Astrocyte (in vitro differentiated cells and primary cell): ENCODE results near the gene SRPK3. TPM values are rescaled to one million over a fixed set of nuclear protein-coding genes. Genes with fewer than 3 reads are reported as not detected.

Experiments
- DNase-seq: peaks from one replicate; pipeline ENCODE4 v3.0.0-alpha.2; 2010; ENCODE audit warnings: low read depth
- FAIRE-seq: peaks from 2 replicates; lab custom pipeline; 2011; peaks lifted over from hg19 to GRCh38; lab: Jason Lieb, UNC
- H2AFZ ChIP-seq: 2 replicates; pipeline ENCODE4 v1.6.0; 2012; ENCODE audit warnings: low read depth, low read length, inconsistent platforms
- H3K27ac ChIP-seq: 2 replicates; pipeline ENCODE4 v1.5.1; 2011; ENCODE audit warnings: low read depth, low read length, inconsistent platforms
- H3K27me3 ChIP-seq: 2 replicates; pipeline ENCODE4 v1.6.0; 2011; ENCODE audit warnings: low read length, inconsistent platforms; ENCODE audit not compliant: insufficient read depth
- H3K36me3 ChIP-seq: 2 replicates; pipeline ENCODE4 v1.5.1; 2011; ENCODE audit warnings: low read length, inconsistent platforms; ENCODE audit not compliant: insufficient read depth
- H3K4me1 ChIP-seq: 2 replicates; pipeline ENCODE4 v1.5.1; 2011; ENCODE audit warnings: low read length, inconsistent platforms; ENCODE audit not compliant: insufficient read depth
- H3K4me2 ChIP-seq: 2 replicates; pipeline ENCODE4 v1.6.0; 2012; ENCODE audit warnings: low read length, inconsistent platforms
- H3K4me3 ChIP-seq: 2 replicates; pipeline ENCODE4 v1.5.1; 2011; ENCODE audit warnings: low read depth, mild to moderate bottlenecking, low read length, inconsistent platforms; ENCODE audit not compliant: insufficient read depth
- H3K79me2 ChIP-seq: 2 replicates; pipeline ENCODE4 v1.6.0; 2012; ENCODE audit warnings: mild to moderate bottlenecking, low read length, inconsistent platforms; ENCODE audit not compliant: insufficient read depth
- H3K9ac ChIP-seq: 2 replicates; pipeline ENCODE4 v1.6.0; 2012; ENCODE audit warnings: mild to moderate bottlenecking, low read length, inconsistent platforms
- H3K9me3 ChIP-seq: 2 replicates; pipeline ENCODE4 v1.5.1; 2012; ENCODE audit warnings: low read depth, mild to moderate bottlenecking, low read length, inconsistent platforms; ENCODE audit not compliant: insufficient read depth
- H4K20me1 ChIP-seq: 2 replicates; pipeline ENCODE4 v1.6.0; 2012; ENCODE audit warnings: low read length, inconsistent platforms; ENCODE audit not compliant: insufficient read depth
- H3K27ac Mint-ChIP-seq: one replicate; pipeline ENCODE4 v1.8.0; 2021; ENCODE audit warnings: mild to moderate bottlenecking, mixed read lengths; ENCODE audit not compliant: unreplicated experiment
- H3K27me3 Mint-ChIP-seq: one replicate; pipeline ENCODE4 v1.8.0; 2021; ENCODE audit warnings: low read depth, mixed read lengths; ENCODE audit not compliant: unreplicated experiment
- H3K36me3 Mint-ChIP-seq: one replicate; pipeline ENCODE4 v1.8.0; 2021; ENCODE audit warnings: low read depth, mixed read lengths; ENCODE audit not compliant: unreplicated experiment
- H3K4me1 Mint-ChIP-seq: one replicate; pipeline ENCODE4 v1.8.0; 2021; ENCODE audit warnings: low read depth, mixed read lengths; ENCODE audit not compliant: unreplicated experiment
- H3K4me3 Mint-ChIP-seq: one replicate; pipeline ENCODE4 v1.8.0; 2021; ENCODE audit warnings: mild to moderate bottlenecking, moderate library complexity, mixed read lengths; ENCODE audit not compliant: unreplicated experiment
- H3K9me3 Mint-ChIP-seq: one replicate; pipeline ENCODE4 v1.8.0; 2021; ENCODE audit warnings: mild to moderate bottlenecking, mixed read lengths; ENCODE audit not compliant: unreplicated experiment
- EZH2 ChIP-seq: IDR thresholded peaks from 2 replicates; pipeline ENCODE4 v1.6.1; 2012; ENCODE audit warnings: mild to moderate bottlenecking, low read length, inconsistent platforms; ENCODE audit not compliant: insufficient read depth
- total RNA-seq: library from RNA; stranded (reverse); gene quantifications from 2 replicates; pipeline ENCODE4 v1.2.1, GENCODE V29; 2021
- TF ChIP-seq, protein P1 (sequence below): IDR thresholded peaks from 2 replicates; pipeline ENCODE4 v1.5.1; 2011; ENCODE audit warnings: low read depth, mild to moderate bottlenecking, inconsistent platforms, low read length, moderate library complexity; ENCODE audit not compliant: insufficient read depth

The SRPK3 gene
- total RNA-seq, 1 donor from 2014 or later, result not detected

DNA sequence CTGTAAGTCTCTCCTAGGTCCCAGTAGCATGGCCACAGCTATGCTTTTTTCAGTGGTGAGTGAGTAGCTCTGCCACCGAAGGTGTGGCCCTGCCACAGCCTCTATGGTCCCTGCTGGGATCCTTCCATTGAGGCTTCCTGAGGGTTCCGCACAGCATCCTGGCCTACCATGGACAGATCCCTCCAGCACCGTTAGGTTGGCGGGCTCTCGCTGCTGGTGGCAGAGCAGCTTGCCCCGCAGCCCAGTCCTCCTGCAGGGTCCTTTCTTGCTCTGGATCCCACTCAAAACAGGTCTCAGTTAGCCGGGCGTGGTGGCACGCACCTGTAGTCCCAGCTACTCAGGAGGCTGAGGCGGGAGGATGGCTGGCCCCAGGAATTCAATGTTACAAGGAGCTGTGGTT lies 51.9 kb downstream of the SRPK3 start:
- Histone ChIP-seq H3K4me3 (no peak overlapping the region), H3K9me3 (no peaks in the 10 kb centered on the region), H3K9ac (no peak overlapping the region), H2AFZ (no peak overlapping the region), H3K27me3 (peaks cover 3% of the 10 kb centered on the region), H3K79me2 (no peaks in the 10 kb centered on the region), H3K4me2 (no peak overlapping the region), H3K4me1 (peaks cover 5% of the 10 kb centered on the region), H4K20me1 (no peaks in the 10 kb centered on the region), H3K36me3 (no peaks in the 10 kb centered on the region), H3K27ac (no peak overlapping the region)
- no peak for DNase-seq
- Mint-ChIP-seq H3K4me1 (peaks cover 2% of the 10 kb centered on the region), H3K4me3 (no peak overlapping the region), H3K9me3 (no peaks in the 10 kb centered on the region), H3K27me3 (peaks cover 15% of the 10 kb centered on the region), H3K27ac (no peak overlapping the region), H3K36me3 (no peaks in the 10 kb centered on the region)
- TF ChIP-seq, protein P1, sequence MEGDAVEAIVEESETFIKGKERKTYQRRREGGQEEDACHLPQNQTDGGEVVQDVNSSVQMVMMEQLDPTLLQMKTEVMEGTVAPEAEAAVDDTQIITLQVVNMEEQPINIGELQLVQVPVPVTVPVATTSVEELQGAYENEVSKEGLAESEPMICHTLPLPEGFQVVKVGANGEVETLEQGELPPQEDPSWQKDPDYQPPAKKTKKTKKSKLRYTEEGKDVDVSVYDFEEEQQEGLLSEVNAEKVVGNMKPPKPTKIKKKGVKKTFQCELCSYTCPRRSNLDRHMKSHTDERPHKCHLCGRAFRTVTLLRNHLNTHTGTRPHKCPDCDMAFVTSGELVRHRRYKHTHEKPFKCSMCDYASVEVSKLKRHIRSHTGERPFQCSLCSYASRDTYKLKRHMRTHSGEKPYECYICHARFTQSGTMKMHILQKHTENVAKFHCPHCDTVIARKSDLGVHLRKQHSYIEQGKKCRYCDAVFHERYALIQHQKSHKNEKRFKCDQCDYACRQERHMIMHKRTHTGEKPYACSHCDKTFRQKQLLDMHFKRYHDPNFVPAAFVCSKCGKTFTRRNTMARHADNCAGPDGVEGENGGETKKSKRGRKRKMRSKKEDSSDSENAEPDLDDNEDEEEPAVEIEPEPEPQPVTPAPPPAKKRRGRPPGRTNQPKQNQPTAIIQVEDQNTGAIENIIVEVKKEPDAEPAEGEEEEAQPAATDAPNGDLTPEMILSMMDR, result no peak
- TF ChIP-seq EZH2, result no peak
- FAIRE-seq, result no peak

Other genes with a start within 250 kb of the SRPK3 start
- 19.8 and 21.7 TPM in 2 replicates for gene CCNQ, start 181.9 kb upstream of the SRPK3 start, total RNA-seq
- 0.20 and 0.36 TPM in 2 replicates for gene DUSP9, start 133.8 kb upstream of the SRPK3 start, total RNA-seq
- gene PNCK, start 107.2 kb upstream of the SRPK3 start, total RNA-seq, result 0.65 and 1.1 TPM in 2 replicates
- 52.6 and 57.9 TPM in 2 replicates for gene SLC6A8, start 93.1 kb upstream of the SRPK3 start, total RNA-seq
- gene BCAP31, start 56.7 kb upstream of the SRPK3 start, total RNA-seq, result 219 and 222 TPM in 2 replicates
- gene ABCD1, start 56.2 kb upstream of the SRPK3 start, total RNA-seq, result 27.2 and 30.5 TPM in 2 replicates
- gene PLXNB3, start 16.8 kb upstream of the SRPK3 start, total RNA-seq, result 5.3 and 5.4 TPM in 2 replicates
- 40.0 and 41.9 TPM in 2 replicates for gene IDH3G, start 13.3 kb downstream of the SRPK3 start, total RNA-seq
- 252 and 299 TPM in 2 replicates for gene SSR4, start 13.6 kb downstream of the SRPK3 start, total RNA-seq
- 9.9 and 13.1 TPM in 2 replicates for gene PDZD4, start 49.5 kb downstream of the SRPK3 start, total RNA-seq
- 347 and 353 TPM in 2 replicates for gene L1CAM, start 105.1 kb downstream of the SRPK3 start, total RNA-seq
- not detected in 2 replicates for gene AVPR2, start 123.6 kb downstream of the SRPK3 start, total RNA-seq
- gene ARHGAP4, start 145.2 kb downstream of the SRPK3 start, total RNA-seq, result 3.9 and 4.3 TPM in 2 replicates
- gene NAA10, start 154.0 kb downstream of the SRPK3 start, total RNA-seq, result 134 and 144 TPM in 2 replicates
- 1.7 and 2.2 TPM in 2 replicates for gene RENBP, start 163.6 kb downstream of the SRPK3 start, total RNA-seq
- 58.1 and 61.2 TPM in 2 replicates for gene HCFC1, start 190.8 kb downstream of the SRPK3 start, total RNA-seq
- 8.6 and 10.6 TPM in 2 replicates for gene TMEM187, start 191.7 kb downstream of the SRPK3 start, total RNA-seq
- 67.6 and 69.6 TPM in 2 replicates for gene IRAK1, start 238.9 kb downstream of the SRPK3 start, total RNA-seq